SK-N-SH treated with all-trans-retinoic acid at 6 μM for 48 hours (cell line): ENCODE measurements around the gene PDLIM7.
A peak's percentile ranks its signal among the peaks of the same experiment; 100 is the strongest.

Experiments
- ATAC-seq: fragments of 200-7000 bp; cut with Tn5 transposase; 3 replicates; pipeline ENCODE4 v1.9.1; 2020; ENCODE audit warnings: mild to moderate bottlenecking, moderate library complexity
- ARNTL ChIP-seq: fragments of 450-650 bp; formaldehyde crosslinking; IDR thresholded peaks from 2 replicates; pipeline ENCODE4 v1.5.0; 2020; ENCODE audit warnings: low read depth, mild to moderate bottlenecking, moderate library complexity, borderline replicate concordance
- BACH2 ChIP-seq: fragments of 250-450 bp; sonication (Bioruptor Pico); IDR thresholded peaks from 2 replicates; pipeline ENCODE4 v1.9.0; 2021; ENCODE audit warnings: mild to moderate bottlenecking, borderline replicate concordance
- CSDC2 ChIP-seq: fragments of 250-450 bp; sonication (Bioruptor Pico); IDR thresholded peaks from 2 replicates; pipeline ENCODE4 v1.5.0; 2020; ENCODE audit warnings: mild to moderate bottlenecking, moderate library complexity
- ESRRG ChIP-seq: fragments of 250-450 bp; sonication (Bioruptor Pico); IDR thresholded peaks from 2 replicates; pipeline ENCODE4 v1.6.1; 2021; ENCODE audit warnings: mild to moderate bottlenecking
- ISL1 ChIP-seq: fragments of 250-450 bp; sonication (Bioruptor Pico); IDR thresholded peaks from 2 replicates; pipeline ENCODE4 v2.1.2; 2022; ENCODE audit warnings: mild to moderate bottlenecking, moderate library complexity
- OSR1 ChIP-seq: fragments of 250-450 bp; sonication (Bioruptor Pico); IDR thresholded peaks from 2 replicates; pipeline ENCODE4 v1.8.0; 2022; ENCODE audit warnings: moderate library complexity, mild to moderate bottlenecking, inconsistent platforms
- PATZ1 ChIP-seq: fragments of 250-450 bp; sonication (Bioruptor Pico); IDR thresholded peaks from 2 replicates; pipeline ENCODE4 v1.8.0; 2020; ENCODE audit warnings: mild to moderate bottlenecking, moderate library complexity, borderline replicate concordance
- POU6F1 ChIP-seq: fragments of 250-450 bp; sonication (Bioruptor Pico); IDR thresholded peaks from 2 replicates; pipeline ENCODE4 v1.8.0; 2021; ENCODE audit warnings: low read depth, mild to moderate bottlenecking, moderate library complexity, borderline replicate concordance
- PPARA ChIP-seq: fragments of 250-450 bp; sonication (Bioruptor Pico); IDR thresholded peaks from 2 replicates; pipeline ENCODE4 v1.5.0; 2020; ENCODE audit warnings: mild to moderate bottlenecking, borderline replicate concordance
- RARB ChIP-seq: fragments of 250-450 bp; sonication (Bioruptor Pico); IDR thresholded peaks from 2 replicates; pipeline ENCODE4 v1.8.0; 2021; ENCODE audit warnings: mild to moderate bottlenecking, moderate library complexity
- SNAI2 ChIP-seq: fragments of 250-450 bp; sonication (Bioruptor Pico); IDR thresholded peaks from 2 replicates; pipeline ENCODE4 v1.5.0; 2020; ENCODE audit warnings: mild to moderate bottlenecking, moderate library complexity
- TCF4 ChIP-seq: fragments of 250-450 bp; sonication (Bioruptor Pico); IDR thresholded peaks from 2 replicates; pipeline ENCODE4 v1.8.0; 2021; ENCODE audit warnings: mild to moderate bottlenecking, moderate library complexity, borderline replicate concordance
- TOX ChIP-seq: fragments of 250-450 bp; sonication (Bioruptor Pico); IDR thresholded peaks from 2 replicates; pipeline ENCODE4 v1.8.0; 2021; ENCODE audit warnings: mild to moderate bottlenecking, moderate library complexity, borderline replicate concordance
- TSHZ2 ChIP-seq: fragments of 250-450 bp; sonication (Bioruptor Pico); IDR thresholded peaks from 2 replicates; pipeline ENCODE4 v1.5.0; 2020; ENCODE audit warnings: mild to moderate bottlenecking, moderate library complexity
- ZC3H10 ChIP-seq: fragments of 250-450 bp; sonication (Bioruptor Pico); IDR thresholded peaks from 2 replicates; pipeline ENCODE4 v1.5.1; 2021; ENCODE audit warnings: mild to moderate bottlenecking, moderate library complexity
- ZFP3 ChIP-seq: fragments of 250-450 bp; sonication (Bioruptor Pico); IDR thresholded peaks from 2 replicates; pipeline ENCODE4 v1.5.0; 2020; ENCODE audit warnings: mild to moderate bottlenecking, moderate library complexity
- ZFP30 ChIP-seq: fragments of 450-650 bp; formaldehyde crosslinking; IDR thresholded peaks from 2 replicates; pipeline ENCODE4 v1.5.0; 2022; ENCODE audit warnings: mild to moderate bottlenecking, moderate library complexity
- ZNF565 ChIP-seq: fragments of 450-650 bp; formaldehyde crosslinking; conservative IDR thresholded peaks from 2 replicates; pipeline ENCODE4 v1.5.0; 2020; ENCODE audit warnings: low read depth, mild to moderate bottlenecking, moderate library complexity
- ZNF70 ChIP-seq: fragments of 450-650 bp; formaldehyde crosslinking; IDR thresholded peaks from 2 replicates; pipeline ENCODE4 v1.5.0; 2020; ENCODE audit warnings: mild to moderate bottlenecking, moderate library complexity
- ZNF8 ChIP-seq: fragments of 450-650 bp; formaldehyde crosslinking; IDR thresholded peaks from 2 replicates; pipeline ENCODE4 v1.5.0; 2020; ENCODE audit warnings: mild to moderate bottlenecking, moderate library complexity

PDLIM7 gene

GRCh38 chr5:177502886-177503285 lies 5.5 kb upstream of the PDLIM7 start (continued):
- no peak for TF ChIP-seq RARB (CRISPR knock-in tag)
- TF ChIP-seq TOX (CRISPR knock-in tag) = no peak
- no peak for TF ChIP-seq PPARA (CRISPR knock-in tag)
- no peak for TF ChIP-seq OSR1 (CRISPR knock-in tag)
- TF ChIP-seq ESRRG (CRISPR knock-in tag) = no peak
- no peak for TF ChIP-seq TCF4 (CRISPR knock-in tag)
- no peak for TF ChIP-seq BACH2 (CRISPR knock-in tag)
- TF ChIP-seq, all 23 proteins: peak for 0

GRCh38 chr5:177501874-177502678 lies 4.7 kb upstream of the PDLIM7 start:
- ATAC-seq = no peak
- no peak for TF ChIP-seq ISL1 (CRISPR knock-in tag)
- no peak for TF ChIP-seq ZNF565 (CRISPR knock-in tag)
- no peak for TF ChIP-seq ARNTL (CRISPR knock-in tag)
- TF ChIP-seq PATZ1 (CRISPR knock-in tag) = no peak
- no peak for TF ChIP-seq SNAI2
- TF ChIP-seq TCF4 (CRISPR knock-in tag) = no peak
- TF ChIP-seq BACH2 (CRISPR knock-in tag) = no peak
- TF ChIP-seq, all 23 proteins: peak for 0

GRCh38 chr5:177500685-177501522 lies 3.5 kb upstream of the PDLIM7 start:
- TF ChIP-seq TSHZ2 (CRISPR knock-in tag) = no peak
- TF ChIP-seq POU6F1 (CRISPR knock-in tag) = no peak
- no peak for TF ChIP-seq PATZ1 (CRISPR knock-in tag)
- no peak for TF ChIP-seq ARNTL (CRISPR knock-in tag)
- no peak for TF ChIP-seq ZNF565 (CRISPR knock-in tag)
- TF ChIP-seq PPARA (CRISPR knock-in tag) = no peak
- no peak for TF ChIP-seq ISL1 (CRISPR knock-in tag)
- no peak for TF ChIP-seq ZFP3 (CRISPR knock-in tag)
- TF ChIP-seq ZC3H10 (CRISPR knock-in tag) = no peak
- TF ChIP-seq TCF4 (CRISPR knock-in tag) = no peak
- TF ChIP-seq CSDC2 (CRISPR knock-in tag) = no peak
- TF ChIP-seq ZNF70 (CRISPR knock-in tag) = no peak
- no peak for TF ChIP-seq ESRRG (CRISPR knock-in tag)
- no peak for TF ChIP-seq ZFP30
- no peak for TF ChIP-seq TOX (CRISPR knock-in tag)
- no peak for TF ChIP-seq ZNF8 (CRISPR knock-in tag)
- TF ChIP-seq SNAI2 = no peak
- peak; percentile 64 for ATAC-seq
